Erythroblast (primary cell): ENCODE results near the gene RNF25.

Experiments used
- GATA1 ChIP-seq: IDR thresholded peaks from 2 replicates; pipeline ENCODE4 v1.6.1; 2011; ENCODE audit warnings: low read depth, mild to moderate bottlenecking, control low read depth, low read length, moderate library complexity
- POLR2A ChIP-seq: IDR thresholded peaks from 2 replicates; pipeline ENCODE4 v1.6.1; 2011; ENCODE audit warnings: mild to moderate bottlenecking, low read length

- no peak for TF ChIP-seq POLR2A
- TF ChIP-seq GATA1: no peak
Observed at GRCh38 chr2:218717262-218717661, 45.5 kb upstream of the RNF25 start.
